GM19239 (cell line): ENCODE data around the gene RASA1.
A peak's percentile ranks its signal among the peaks of the same experiment; 100 is the strongest.
"Not testable (repeated sequence)": the region's sequence is repeated elsewhere in the genome, so short reads cannot be mapped to it uniquely, and the experiment has no call there.

Experiments used
- DNase-seq: peaks from one replicate; pipeline ENCODE4 v3.0.0; 2011; ENCODE audit warnings: low spot score; ENCODE audit not compliant: insufficient read length
- FAIRE-seq: peaks from 2 replicates; lab custom pipeline; 2011; peaks lifted over from hg19 to GRCh38; lab: Jason Lieb, UNC

Gene RASA1

DNA sequence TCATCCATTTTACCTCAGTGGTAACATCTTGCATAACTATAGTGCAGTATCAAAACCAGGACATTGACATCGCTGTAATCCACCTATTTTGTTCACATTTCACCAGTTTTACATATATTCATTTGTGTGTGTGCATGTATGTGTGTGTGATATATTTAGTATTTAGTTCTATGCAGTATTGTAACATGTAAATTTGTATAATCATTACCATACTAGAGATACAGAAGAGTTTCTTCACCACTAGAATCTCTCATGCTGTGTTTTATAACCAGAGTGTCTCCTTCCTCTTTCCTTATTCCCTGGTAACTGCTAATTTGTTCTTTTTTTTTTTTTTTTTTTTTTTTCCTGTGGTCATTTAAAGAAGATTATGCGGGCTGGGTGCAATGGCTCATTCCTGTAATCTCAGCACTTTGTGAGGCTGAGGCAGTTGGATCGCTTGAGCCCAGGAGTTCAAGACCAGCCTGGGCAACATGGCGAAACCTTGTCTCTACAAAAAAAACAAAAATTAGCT is 11.0 kb downstream of the RASA1 start:
- FAIRE-seq (no peak), DNase-seq (no peak)

DNA sequence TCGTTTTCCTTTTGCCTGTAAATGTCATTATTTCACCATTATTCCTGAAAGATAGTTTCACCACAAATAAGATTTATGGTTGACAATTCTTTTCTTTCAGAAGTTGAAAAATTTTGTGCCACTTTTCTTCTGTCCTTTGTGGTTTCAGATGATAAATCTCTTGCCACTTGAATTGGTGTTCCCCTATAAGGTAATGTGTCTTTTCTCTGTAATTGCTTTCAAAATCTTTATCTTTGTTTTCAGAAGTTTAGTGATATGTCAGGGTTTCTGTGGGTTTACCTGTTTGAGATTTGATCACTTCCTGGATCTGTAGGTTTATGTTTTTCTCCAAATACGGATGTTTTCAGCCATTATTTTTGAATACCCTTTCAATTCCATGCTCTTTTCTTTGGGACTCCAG is 14.6 kb downstream of the RASA1 start:
- FAIRE-seq: no peak
- no peak for DNase-seq

DNA sequence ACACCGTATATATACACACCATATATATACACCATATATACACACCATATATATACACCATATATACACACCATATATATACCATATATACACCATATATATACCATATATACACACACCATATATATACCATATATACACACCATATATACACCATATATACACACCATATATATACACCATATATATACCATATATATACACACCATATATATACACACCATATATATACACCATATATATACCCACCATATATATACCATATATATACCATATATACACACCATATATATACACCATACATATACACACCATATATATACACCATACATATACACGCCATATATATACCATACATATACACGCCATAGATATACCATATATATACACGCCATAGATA is 19.6 kb downstream of the RASA1 start:
- not testable (repeated sequence) for DNase-seq, FAIRE-seq

DNA sequence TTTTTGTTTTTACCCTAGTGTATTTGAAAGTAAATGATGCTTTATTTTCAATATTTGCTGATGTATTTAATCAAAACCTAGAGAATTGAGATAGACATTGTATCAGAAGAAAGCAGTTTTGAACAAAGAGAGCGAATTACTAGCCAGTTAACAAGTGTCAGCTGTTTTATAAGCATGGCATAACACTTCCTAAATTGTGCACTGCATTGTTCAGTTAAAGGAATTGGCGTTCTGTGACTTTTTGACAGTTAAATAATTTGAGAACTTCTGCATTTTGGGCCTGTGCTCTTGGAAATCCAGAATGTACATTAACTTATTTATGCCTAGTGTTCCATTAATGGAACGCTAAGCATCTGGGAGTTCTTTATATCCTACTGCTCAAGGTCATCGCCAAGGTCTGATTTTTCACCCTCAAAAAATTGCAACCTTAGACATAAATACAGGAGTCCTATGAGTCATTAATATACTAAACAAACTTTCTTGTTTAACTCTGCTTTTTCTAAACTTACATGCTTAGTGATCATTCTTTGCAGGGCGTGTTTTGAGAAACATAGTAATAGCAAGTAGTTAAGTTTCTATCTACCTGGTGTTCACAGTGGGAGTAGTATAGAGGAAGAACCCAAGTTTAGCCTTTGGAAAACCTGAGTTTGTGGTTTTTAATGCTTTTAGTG is 31.1 kb downstream of the RASA1 start:
- FAIRE-seq (peak; percentile 52), DNase-seq (no peak)

DNA sequence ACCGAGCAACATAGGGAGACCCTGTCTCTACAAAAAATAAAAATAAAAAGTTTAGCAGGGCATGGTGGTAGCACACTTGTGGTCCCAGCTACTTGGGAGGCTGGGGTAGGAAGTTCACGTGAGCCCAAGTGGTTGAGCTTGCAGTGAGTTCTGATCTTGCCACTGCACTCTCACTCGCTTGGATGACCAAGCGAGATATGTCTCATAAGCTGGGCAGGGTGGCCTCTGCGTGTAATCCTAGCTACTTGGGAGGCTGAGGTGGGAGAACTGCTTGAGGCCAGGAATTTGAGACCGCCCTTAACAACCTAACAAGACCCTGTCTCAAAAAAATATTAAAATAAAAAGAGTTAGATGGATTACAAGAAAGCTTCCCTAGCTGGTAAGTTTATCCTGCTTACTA is 32.5 kb downstream of the RASA1 start:
- DNase-seq (no peak), FAIRE-seq (no peak)

DNA sequence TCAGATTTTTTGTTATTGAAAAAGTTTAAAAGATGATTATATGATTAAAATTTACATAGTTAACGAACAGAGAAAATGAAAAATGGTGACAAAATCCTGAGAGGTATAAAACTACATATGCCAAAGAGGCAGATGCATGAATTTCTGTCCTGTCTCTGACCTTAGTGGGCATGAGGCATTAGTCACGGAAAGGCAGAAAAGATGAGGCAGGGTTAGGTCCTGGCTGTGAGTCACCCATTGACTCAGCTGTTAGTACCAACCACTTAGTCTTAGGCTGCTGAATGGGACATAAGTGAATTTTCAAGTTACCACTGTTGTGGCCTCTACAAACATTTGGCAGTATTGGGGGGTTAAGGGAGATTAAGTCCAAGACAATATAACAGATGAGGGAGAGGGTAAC is 33.1 kb downstream of the RASA1 start:
- DNase-seq: no peak
- no peak for FAIRE-seq

DNA sequence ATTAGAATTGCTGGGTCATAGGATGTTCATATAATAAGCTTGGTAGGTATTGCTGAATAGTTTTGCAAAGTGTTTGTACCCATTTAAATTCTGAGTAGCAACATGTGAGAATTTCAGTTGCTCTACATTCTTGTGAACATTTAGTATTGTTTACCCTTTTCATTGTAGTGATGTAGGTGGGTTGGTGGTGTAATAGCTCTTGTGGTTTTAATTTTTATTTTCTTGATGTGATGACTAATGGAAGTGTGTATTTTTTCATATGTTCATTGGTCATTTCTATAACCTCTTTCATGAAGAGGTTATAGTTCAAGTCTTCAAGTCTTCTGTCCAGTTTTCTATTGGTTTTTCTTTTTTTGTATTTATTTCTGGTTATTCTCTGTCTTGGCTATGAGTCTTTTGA is 34.4 kb downstream of the RASA1 start:
- FAIRE-seq: no peak

DNA sequence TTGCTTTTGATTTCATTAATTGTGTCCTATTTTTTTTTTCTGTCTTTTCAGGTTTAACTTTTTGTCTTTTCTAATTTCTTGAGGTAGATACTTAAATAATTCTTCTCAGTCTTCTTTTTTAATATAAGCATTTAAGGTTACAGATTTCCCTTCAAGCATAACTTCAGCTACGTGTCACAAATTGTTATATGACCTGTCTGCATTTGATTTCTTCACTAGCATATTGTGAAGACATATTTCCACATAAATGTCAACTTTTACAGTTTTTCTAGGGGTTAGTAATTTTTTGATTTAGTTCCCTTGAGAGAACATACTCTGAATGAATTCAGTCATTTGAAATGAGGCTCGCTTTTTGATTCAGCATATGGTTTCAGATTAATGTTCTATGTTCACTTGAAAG is 35.6 kb downstream of the RASA1 start:
- DNase-seq (no peak), FAIRE-seq (no peak)

More for the DNA sequence above, 34.4 kb downstream of the RASA1 start:
- no peak for DNase-seq

DNA sequence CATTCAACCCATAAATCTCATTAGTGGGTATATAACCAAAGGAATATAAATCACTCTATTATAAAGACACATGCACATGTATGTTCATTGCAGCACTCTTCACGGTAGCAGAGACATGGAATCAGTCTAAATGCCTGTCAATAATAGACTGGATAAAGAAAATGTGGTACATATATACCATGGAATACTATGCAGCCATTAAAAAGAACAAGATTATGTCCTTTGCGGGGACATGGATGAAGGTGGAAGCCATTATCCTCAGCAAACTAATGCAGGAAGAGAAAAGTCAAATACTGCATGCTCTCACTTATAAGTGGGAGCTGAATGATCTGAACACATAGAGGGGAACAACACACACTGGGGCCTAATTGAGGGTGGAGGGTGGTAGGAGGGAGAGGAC is 38.4 kb downstream of the RASA1 start:
- FAIRE-seq: peak; percentile 35
- DNase-seq: not testable (repeated sequence)

DNA sequence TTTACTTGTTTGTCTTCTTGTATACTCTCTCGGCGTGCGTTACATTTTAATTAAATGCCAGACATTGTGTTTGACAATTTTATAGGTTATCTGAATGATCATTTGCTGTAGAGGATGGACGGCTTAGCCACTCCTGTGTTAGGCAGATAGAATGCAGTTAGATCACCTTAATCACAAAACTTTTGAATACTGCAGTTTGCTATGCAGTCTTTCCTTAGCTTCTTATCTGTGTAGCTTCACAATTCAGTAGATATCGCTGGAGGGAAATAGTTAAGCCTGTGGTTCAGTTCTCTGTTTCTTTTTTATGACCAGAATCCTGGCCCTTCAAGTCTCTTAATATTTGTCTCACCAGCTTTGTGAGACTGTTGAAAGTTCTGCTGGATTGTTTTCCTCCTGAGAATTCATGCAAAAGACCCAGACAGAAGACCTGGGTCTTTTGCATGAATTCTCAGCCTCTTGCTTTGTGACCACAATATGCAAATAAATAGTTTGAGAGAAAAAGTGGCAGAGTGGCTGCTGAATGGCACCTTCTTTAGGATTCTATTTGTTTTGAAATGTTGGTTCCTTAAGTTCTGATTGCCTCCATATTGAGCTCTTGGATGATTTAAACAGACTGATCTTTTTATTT is 40.2 kb downstream of the RASA1 start:
- DNase-seq: peak; percentile 7
- peak; percentile 92 for FAIRE-seq

DNA sequence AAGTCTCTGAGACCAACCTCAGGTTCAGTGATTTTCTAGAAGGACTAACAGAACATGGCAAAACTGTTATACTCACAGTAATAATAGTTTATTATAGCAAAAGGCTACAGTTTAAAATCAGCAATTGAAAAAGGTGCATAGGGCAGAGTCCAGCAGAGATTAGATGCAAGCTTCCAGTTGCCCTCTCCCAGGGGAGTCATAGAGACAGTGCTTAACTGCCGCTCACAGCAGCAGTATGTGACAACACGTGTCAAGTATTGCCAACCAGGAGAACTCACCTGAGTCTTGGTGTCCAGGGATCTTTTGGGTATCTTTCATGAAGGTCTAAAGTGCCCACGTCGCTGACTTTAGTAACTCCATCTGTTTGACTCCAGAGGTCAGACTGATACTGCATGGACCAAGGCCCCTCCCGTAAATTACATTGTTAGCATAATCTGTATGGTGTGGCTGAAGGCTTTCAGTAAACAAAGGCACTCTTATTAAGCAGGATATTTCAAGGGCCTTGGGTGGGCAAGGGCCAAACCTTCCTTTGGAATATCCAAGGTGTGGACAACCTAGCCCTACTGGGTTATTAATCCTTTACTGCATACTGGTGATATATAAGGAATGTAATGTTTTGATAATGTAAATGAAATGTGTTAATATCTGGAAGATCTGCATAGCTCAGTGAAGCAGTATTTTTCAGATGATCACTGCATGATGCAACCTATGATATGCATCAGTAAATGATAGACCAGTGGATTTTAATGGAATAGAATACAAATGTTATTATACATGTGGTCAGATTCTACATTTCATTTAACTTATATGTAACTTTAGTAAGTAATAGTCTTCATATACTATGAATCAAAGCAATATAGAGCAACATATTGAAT is 44.0 kb downstream of the RASA1 start:
- FAIRE-seq (no peak), DNase-seq (no peak)

DNA sequence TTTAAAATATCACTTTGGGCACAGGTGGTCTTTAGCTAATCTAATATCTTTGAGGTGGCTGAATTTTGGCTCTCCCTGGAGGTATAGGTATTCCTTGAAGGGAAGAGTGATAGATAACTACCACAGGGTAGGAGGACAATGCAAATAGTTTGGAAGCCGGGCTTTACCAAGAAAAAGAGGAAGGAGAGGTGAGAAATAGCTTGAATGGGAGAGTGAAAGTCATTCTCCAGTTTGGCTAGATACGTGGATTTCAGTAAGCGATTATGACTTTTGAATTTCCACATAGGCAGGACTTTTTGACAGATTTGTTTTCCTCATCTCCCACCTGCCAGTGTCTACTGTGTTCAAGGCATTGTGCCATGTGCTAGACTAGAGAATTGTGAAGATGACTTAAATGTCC is 45.5 kb downstream of the RASA1 start:
- DNase-seq (no peak), FAIRE-seq (no peak)

DNA sequence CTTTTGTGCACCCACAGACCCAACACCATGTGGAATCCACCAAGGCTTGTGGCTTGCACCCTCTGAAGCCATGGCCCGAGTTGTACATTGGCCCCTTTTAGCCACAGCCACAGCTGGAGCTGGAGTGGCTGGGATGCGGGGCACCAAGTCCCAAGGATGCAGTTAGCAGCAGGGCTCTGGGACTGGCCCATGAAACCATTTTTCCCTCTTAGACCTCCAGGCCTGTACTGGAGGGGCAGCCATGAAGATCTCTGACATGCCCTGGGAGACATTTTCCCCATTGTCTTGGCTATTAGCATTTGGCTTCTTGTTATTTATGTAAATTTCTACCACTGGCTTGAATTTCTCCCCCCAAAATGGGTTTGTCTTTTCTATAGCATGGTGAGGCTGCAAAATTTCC is 51.8 kb downstream of the RASA1 start:
- FAIRE-seq (no peak), DNase-seq (no peak)

DNA sequence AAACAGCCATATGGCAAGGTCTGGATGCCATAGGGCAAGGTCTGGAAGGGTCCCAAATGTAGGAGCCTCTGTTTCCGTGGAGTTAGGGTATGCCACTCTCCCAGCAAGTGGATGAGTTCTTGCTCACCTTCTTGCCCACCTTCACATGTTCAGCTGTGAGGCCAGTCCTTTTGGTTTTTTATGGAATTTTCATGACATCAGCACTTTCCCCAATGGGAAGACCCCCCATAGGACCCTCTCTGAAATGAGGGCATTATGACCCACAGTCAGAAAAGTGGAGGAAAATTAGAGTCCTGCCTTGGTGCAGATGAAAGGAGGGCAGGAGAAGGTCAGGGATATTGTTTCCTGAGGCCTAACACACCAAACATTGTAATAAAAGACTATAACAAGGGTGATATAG is 53.9 kb downstream of the RASA1 start:
- FAIRE-seq: no peak
- DNase-seq: no peak

DNA sequence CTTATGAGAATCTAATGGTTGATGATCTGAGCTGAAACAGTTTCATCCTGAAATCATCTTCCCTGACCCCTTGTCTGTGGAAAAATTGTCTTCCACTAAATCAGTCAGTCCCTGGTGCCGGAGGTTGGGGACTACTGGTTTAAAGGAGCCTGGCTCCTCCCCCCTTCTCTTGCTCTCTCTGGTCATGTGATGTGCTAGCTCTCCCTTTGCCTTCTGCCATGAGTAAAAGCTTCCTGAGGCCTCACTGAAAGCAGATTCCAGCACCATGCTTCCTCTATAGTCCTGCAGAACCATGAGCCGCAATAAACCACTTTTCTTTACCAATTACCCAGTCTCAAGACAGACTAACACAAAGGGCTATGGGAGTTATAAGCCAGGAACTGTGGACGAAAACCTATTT is 54.7 kb downstream of the RASA1 start:
- FAIRE-seq: no peak

DNA sequence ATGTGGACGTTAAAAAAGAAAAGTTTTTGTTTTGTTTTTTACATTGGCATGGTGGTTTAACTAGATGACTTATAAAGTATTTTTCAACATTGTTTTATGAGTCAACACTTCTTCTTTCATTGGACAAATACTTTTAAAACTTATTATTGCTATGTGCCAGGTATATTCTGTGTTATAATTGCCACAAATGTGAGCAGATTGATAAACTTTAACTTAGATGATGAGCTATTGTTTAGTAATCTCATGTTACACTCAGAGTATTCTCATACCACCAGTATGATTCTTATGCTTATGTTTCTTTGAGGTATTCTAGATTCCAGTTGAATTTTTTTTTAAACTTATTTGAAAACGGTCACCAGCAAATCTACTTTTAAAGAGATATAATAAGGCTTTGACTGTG is 60.3 kb downstream of the RASA1 start:
- FAIRE-seq: peak; percentile 23
- DNase-seq: no peak

More for the DNA sequence above, 54.7 kb downstream of the RASA1 start:
- no peak for DNase-seq

DNA sequence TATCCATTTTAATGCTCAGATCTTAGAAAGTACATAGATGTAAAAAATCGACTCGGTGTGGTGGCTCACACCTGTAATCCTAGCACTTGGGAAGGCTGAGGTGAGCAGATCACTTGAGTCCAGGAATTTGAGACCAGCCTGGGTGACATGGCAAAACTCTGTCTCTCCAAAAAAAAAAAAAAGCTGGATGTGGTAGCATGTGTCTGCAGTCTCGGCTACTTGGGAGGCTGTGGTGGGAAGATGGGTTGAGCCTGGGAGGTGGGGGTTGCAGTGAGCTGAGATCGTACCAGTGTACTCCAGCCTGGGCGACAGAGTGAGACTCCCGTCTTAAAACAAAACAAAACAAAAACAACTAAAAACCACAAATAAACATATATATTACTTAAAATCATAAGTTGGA is 61.4 kb downstream of the RASA1 start:
- DNase-seq (no peak), FAIRE-seq (no peak)

DNA sequence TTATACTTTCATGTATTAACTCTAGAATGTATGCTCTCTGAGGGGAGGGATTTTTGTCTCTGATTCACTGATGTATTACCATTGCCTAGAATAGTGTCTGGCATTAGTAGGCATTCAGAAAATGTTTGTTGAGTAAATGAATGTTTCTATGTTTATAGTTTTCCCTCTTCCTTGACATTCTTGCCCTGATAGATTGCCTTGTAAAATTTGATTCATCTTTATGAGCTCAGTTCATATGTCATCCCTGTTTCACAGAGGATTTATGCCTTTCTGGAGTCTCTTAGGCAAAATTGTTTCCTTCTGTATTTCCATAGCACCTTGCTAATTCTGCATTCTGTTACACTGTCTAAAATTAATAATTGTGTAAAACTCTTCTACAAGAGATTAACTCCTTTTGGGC is 72.3 kb downstream of the RASA1 start:
- DNase-seq: no peak
- FAIRE-seq: peak; percentile 68

DNA sequence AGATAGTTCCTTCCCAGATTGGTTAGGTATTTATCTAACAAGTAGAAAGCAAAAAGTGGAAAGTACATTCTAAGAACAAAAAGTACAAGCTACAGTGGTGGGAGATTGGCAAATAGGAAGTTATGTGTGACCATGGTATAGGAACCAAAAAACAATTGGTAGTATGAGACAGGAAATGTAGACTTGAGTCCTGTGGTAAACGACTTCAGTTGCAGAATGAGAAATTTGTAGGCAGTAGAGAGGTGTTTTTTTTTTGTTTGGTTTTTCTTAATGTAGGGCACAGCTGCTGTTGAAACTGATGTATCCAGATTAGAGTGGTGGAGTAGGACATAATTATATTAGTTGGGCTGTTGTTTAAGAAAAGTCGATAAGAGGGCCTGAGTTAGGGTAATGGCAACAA is 73.0 kb downstream of the RASA1 start:
- FAIRE-seq: peak; percentile 86
- DNase-seq: peak; percentile 18

DNA sequence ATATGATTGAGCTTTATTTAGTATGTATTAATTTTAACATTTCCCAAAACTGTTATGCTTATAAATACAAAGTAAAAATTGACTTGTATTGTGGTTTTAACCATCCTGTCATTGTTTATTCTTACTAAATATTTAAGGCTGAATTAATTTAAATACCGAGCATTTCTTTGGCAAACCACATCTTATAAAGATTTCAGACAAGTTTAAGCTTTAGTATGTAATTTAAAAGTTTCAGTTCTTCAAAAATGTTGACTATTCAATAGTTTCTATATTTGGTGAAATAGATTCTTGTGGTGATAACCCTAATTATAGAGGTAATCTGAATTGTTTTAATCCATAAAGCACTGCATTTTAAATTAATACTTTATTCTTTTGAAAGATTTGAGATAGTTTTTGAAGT is 79.6 kb downstream of the RASA1 start:
- FAIRE-seq: no peak
- DNase-seq: no peak

DNA sequence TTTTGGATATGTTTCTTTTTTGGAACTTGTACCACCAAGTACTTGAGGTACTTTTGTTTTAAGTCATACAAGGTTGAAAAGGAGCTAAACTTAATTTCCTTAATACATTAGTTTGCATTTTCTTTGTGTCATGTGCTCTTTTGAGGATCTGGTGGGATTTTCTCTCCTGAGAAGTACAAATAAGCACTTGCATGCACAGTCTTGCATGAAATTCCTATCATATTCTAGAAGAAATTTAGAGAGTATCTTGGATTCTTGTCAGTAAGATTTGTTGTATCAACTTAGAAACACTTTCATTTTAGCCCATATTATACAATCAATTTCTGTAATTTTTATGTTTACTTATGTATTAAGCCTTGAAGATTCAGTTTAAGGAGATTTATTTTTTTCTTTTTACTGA is 80.2 kb downstream of the RASA1 start:
- FAIRE-seq: no peak

More for the DNA sequence above, 80.2 kb downstream of the RASA1 start:
- no peak for DNase-seq
